OCI-LY3 (cell line): Measurements from ENCODE around the gene GHR.
A peak's percentile ranks its signal among the peaks of the same experiment; 100 is the strongest.
"Not testable (repeated sequence)": the region's sequence is repeated elsewhere in the genome, so short reads cannot be mapped to it uniquely, and the experiment has no call there.

Experiments
- H2AFZ ChIP-seq: fragments of 200-600, 300-600 bp; shearing (Covaris generic); 2 replicates; pipeline ENCODE4 v1.6.0; 2014; ENCODE audit warnings: antibody characterized with exemption, low read depth, low read length
- H3K27ac ChIP-seq: fragments of 200-600, 300-600 bp; sonication (generic); 2 replicates; pipeline ENCODE4 v1.5.1; 2014; ENCODE audit warnings: mild to moderate bottlenecking, low read length, moderate library complexity, mixed read lengths
- H3K27me3 ChIP-seq: fragments of 200-600, 300-600 bp; sonication (generic); 2 replicates; pipeline ENCODE4 v1.6.1; 2014; ENCODE audit warnings: low read depth, low read length, mixed read lengths
- H3K36me3 ChIP-seq: fragments of 200-600, 300-600 bp; sonication (generic); replicated peaks from 2 replicates; pipeline ENCODE3; 2014; ENCODE audit warnings: low read depth, low read length, mixed read lengths
- H3K4me1 ChIP-seq: fragments of 300-600, 200-600 bp; sonication (generic); 2 replicates; pipeline ENCODE4 v1.6.1; 2014; ENCODE audit warnings: low read length, mixed read lengths
- H3K4me2 ChIP-seq: fragments of 200-600, 300-600 bp; sonication (generic); 2 replicates; pipeline ENCODE4 v1.6.1; 2014; ENCODE audit warnings: low read length, mixed read lengths
- H3K4me3 ChIP-seq: fragments of 300-600, 200-600 bp; sonication (generic); 2 replicates; pipeline ENCODE4 v1.5.1; 2014; ENCODE audit warnings: antibody characterized with exemption, mild to moderate bottlenecking, low read length, moderate library complexity
- H3K79me2 ChIP-seq: fragments of 300-600, 200-600 bp; shearing (Covaris generic); 2 replicates; pipeline ENCODE4 v1.6.1; 2014; ENCODE audit warnings: mild to moderate bottlenecking, low read length, mixed read lengths
- H3K9ac ChIP-seq: fragments of 300-600, 200-600 bp; shearing (Covaris generic); 2 replicates; pipeline ENCODE4 v1.6.0; 2014; ENCODE audit warnings: mild to moderate bottlenecking, low read length, moderate library complexity
- H3K9me3 ChIP-seq: fragments of 200-600, 300-600 bp; shearing (Covaris generic); 2 replicates; pipeline ENCODE4 v1.6.1; 2014; ENCODE audit warnings: low read length, mixed read lengths; ENCODE audit not compliant: insufficient read depth
- H4K20me1 ChIP-seq: fragments of 200-600, 300-600 bp; sonication (generic); 2 replicates; pipeline ENCODE4 v1.6.1; 2016; ENCODE audit warnings: low read length, mixed read lengths; ENCODE audit not compliant: insufficient read depth
- EZH2phosphoT487 ChIP-seq: fragments of 200-600 bp; shearing (Covaris generic); IDR thresholded peaks from 2 replicates; pipeline ENCODE4 v1.6.1; 2018; ENCODE audit warnings: antibody characterized with exemption, mixed run types, low read depth
- TF ChIP-seq, protein P1 (sequence below): fragments of 200-600, 300-600 bp; sonication (generic); IDR thresholded peaks from 2 replicates; pipeline ENCODE4 v1.5.1; 2014; ENCODE audit warnings: antibody characterized with exemption, low read length, low read depth

GHR gene

DNA sequence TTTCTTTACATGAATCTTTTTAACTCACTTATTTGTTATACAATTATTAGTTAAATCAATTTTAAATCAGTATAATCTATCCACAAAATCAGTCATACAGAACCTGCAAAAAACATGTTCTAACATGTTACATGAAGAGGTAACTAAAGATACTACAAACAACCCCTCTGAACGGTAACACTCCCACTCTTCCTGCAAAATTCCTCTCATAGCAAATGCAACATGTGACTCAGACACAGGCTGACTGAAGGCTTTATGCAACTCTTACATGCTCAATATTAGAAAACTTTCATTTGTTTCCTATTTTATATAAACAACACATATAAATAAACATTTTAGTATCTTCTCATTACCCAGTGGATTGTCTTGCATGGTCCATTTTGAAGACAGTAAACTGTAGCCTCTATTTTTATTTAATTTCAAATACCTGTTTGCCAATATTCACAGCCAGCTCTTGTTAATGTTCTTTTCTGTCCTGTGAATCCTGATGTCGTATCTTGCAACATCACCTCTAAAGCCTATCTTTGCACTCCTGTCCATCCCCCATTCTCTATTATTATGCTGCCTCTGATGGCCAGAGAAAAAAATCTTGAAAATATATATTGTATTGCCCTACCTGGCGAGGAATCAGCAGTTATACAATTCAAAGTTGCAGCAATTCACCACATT lies 232.9 kb downstream of the GHR start:
- no peaks in the 10 kb centered on the region for H3K4me1 ChIP-seq
- no peak overlapping the region for H3K27ac ChIP-seq
- no peaks in the 10 kb centered on the region for H3K9me3 ChIP-seq
- no peak overlapping the region for H3K9ac ChIP-seq
- H3K27me3 ChIP-seq, result no peaks in the 10 kb centered on the region
- H4K20me1 ChIP-seq, result no peaks in the 10 kb centered on the region
- H2AFZ ChIP-seq, result no peak overlapping the region
- no peaks in the 10 kb centered on the region for H3K36me3 ChIP-seq
- no peak overlapping the region for H3K4me3 ChIP-seq
- TF ChIP-seq, protein P1, sequence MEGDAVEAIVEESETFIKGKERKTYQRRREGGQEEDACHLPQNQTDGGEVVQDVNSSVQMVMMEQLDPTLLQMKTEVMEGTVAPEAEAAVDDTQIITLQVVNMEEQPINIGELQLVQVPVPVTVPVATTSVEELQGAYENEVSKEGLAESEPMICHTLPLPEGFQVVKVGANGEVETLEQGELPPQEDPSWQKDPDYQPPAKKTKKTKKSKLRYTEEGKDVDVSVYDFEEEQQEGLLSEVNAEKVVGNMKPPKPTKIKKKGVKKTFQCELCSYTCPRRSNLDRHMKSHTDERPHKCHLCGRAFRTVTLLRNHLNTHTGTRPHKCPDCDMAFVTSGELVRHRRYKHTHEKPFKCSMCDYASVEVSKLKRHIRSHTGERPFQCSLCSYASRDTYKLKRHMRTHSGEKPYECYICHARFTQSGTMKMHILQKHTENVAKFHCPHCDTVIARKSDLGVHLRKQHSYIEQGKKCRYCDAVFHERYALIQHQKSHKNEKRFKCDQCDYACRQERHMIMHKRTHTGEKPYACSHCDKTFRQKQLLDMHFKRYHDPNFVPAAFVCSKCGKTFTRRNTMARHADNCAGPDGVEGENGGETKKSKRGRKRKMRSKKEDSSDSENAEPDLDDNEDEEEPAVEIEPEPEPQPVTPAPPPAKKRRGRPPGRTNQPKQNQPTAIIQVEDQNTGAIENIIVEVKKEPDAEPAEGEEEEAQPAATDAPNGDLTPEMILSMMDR, result no peak
- no peak for TF ChIP-seq EZH2phosphoT487
- H3K4me2 ChIP-seq, result no peak overlapping the region
- H3K79me2 ChIP-seq, result no peaks in the 10 kb centered on the region

DNA sequence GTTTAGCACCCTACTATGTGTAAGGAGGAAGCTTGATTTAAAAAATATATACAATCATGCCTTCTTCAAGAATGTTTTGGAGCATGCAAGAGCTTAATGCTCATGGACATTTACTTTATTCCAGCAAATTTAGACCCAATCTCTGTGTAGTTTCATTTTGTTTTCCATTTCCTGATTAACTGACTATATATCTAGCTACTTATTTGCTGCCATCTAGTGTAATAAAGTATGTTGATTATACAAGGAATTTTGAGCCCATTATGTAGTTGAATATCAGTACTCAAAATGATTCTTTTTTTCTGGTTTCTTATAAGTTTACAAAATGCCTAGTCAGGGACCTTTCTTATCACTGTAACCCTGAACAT lies 233.4 kb downstream of the GHR start:
- Histone ChIP-seq H4K20me1 (no peaks in the 10 kb centered on the region), H3K4me1 (no peaks in the 10 kb centered on the region), H3K9ac (no peak overlapping the region), H3K79me2 (no peaks in the 10 kb centered on the region), H3K27me3 (no peaks in the 10 kb centered on the region), H3K9me3 (no peaks in the 10 kb centered on the region), H3K36me3 (no peaks in the 10 kb centered on the region), H3K4me3 (no peak overlapping the region), H2AFZ (no peak overlapping the region), H3K4me2 (no peak overlapping the region), H3K27ac (no peak overlapping the region)
- TF ChIP-seq, protein P1, result peak; percentile 16; the same call in 1 of the 2 replicates
- no peak for TF ChIP-seq EZH2phosphoT487

DNA sequence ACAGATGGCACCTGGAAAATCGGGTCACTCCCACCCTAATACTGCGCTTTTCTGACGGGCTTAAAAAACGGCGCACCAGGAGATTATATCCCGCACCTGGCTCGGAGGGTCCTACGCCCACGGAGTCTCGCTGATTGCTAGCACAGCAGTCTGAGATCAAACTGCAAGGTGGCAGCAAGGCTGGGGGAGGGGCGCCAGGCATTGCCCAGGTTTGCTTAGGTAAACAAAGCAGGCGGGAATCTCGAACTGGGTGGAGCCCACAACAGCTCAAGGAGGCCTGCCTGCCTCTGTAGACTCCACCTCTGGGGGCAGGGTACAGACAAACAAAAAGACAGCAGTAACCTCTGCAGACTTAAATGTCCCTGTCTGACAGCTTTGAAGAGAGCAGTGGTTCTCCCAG lies 236.6 kb downstream of the GHR start:
- H3K9me3 ChIP-seq, H4K20me1 ChIP-seq, H3K36me3 ChIP-seq, H3K4me2 ChIP-seq, H3K27ac ChIP-seq, H2AFZ ChIP-seq, H3K79me2 ChIP-seq, H3K4me3 ChIP-seq, H3K4me1 ChIP-seq, H3K9ac ChIP-seq, H3K27me3 ChIP-seq: not testable (repeated sequence)

DNA sequence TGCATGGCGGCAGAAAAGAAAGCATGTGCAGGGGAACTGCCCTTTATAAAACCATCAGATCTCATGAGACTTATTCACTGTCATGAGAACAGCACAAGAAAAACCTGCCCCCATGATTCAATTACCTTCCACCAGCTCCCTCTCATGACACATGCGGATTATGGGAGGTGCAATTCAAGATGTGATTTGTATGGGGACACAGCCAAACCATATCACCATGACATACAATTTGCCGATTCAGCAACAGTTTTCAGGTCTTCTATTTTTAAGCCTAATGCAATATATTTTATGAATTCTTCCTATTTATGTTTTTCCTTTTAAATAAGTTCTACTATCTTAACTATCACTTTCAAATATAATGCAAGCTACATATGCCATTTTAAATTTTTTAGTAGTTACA lies 242.6 kb downstream of the GHR start:
- H3K4me2 ChIP-seq, result no peak overlapping the region

More for the DNA sequence above, 242.6 kb downstream of the GHR start:
- no peak overlapping the region for H3K27ac ChIP-seq
- no peaks in the 10 kb centered on the region for H3K36me3 ChIP-seq
- no peaks in the 10 kb centered on the region for H3K79me2 ChIP-seq
- no peaks in the 10 kb centered on the region for H3K9me3 ChIP-seq
- no peak overlapping the region for H3K4me3 ChIP-seq
- TF ChIP-seq EZH2phosphoT487, result no peak
- TF ChIP-seq, protein P1, result no peak
- H3K27me3 ChIP-seq, result no peaks in the 10 kb centered on the region
- no peak overlapping the region for H2AFZ ChIP-seq
- H3K4me1 ChIP-seq, result no peaks in the 10 kb centered on the region
- H3K9ac ChIP-seq, result no peak overlapping the region
- no peaks in the 10 kb centered on the region for H4K20me1 ChIP-seq
